Prostate gland (tissue), 2 donors: ENCODE measurements around the gene UPF2. TPM values are rescaled to one million over a fixed set of nuclear protein-coding genes. Genes with fewer than 3 reads are reported as not detected.

ENCODE experiments used
- DNase-seq: peaks from one replicate; pipeline ENCODE4 v3.0.0-alpha.2; 2019; ENCODE audit warnings: low spot score
- H3K27ac ChIP-seq, 2 donors: fragments of 200-600 bp; sonication (generic); 2 replicates each; pipeline ENCODE4 v1.5.1; 2017 to 2019
- H3K27me3 ChIP-seq: fragments of 200-600 bp; sonication (generic); replicated peaks from 2 replicates; pipeline ENCODE4 v1.5.1; 2019; ENCODE audit not compliant: insufficient read depth
- H3K36me3 ChIP-seq, 2 donors: fragments of 200-600 bp; sonication (generic); 1 replicate in 1 of 2; 2 replicates in 1 of 2; pipeline versions ENCODE4 v1.5.1 to v1.8.1; 2017 to 2019
- H3K4me1 ChIP-seq: fragments of 200-600 bp; sonication (generic); replicated peaks from 2 replicates; pipeline ENCODE4 v1.5.1; 2019
- H3K4me3 ChIP-seq, 2 donors: fragments of 200-600 bp; sonication (generic); 2 replicates each; pipeline ENCODE4 v1.5.1; 2017 to 2019
- H3K9me3 ChIP-seq: fragments of 200-600 bp; sonication (generic); 2 replicates; pipeline ENCODE4 v1.5.1; 2017
- POLR2A ChIP-seq: fragments of 450-650 bp; IDR thresholded peaks from one replicate; pipeline ENCODE4 v1.6.1; 2016; ENCODE audit warnings: antibody characterized with exemption, mild to moderate bottlenecking
- POLR2AphosphoS5 ChIP-seq: sonication (generic); formaldehyde crosslinking; IDR thresholded peaks from one replicate; pipeline ENCODE4 v1.6.1; 2017; ENCODE audit warnings: antibody characterized with exemption
- WGBS: methylation state at CpG from one replicate; pipeline ENCODE4 v1.1.5; 2018; 5-methylcytosine and 5-hydroxymethylcytosine counted together
- intact Hi-C: fragments of 100-400 bp; cut with DNase I; formaldehyde crosslinking; loops from one replicate; pipeline ENCODE4 v1.14.2; 2022
- total RNA-seq, 2 donors: library from RNA; depleted of rRNA; stranded (reverse); fragments of >200 nt; gene quantifications; one replicate each; pipeline ENCODE4 v1.1.0, GENCODE V29; 2016
- TF ChIP-seq, protein P1 (sequence below), 4 experiments: fragments of 200-600 bp in 2 of 4; fragments of 450-650 bp in 2 of 4; sonication (generic) in 2 of 4; IDR thresholded peaks; 1 replicate in 3 of 4; 2 replicates in 1 of 4; pipeline ENCODE4 v1.5.1; 2016 to 2019; ENCODE audit warnings: antibody characterized with exemption in 4 of 4, mild to moderate bottlenecking in 2 of 4, moderate library complexity in 2 of 4

UPF2 gene
- total RNA-seq, 2 donors from 2014 or later: 21.4 to 31.7 TPM

DNA sequence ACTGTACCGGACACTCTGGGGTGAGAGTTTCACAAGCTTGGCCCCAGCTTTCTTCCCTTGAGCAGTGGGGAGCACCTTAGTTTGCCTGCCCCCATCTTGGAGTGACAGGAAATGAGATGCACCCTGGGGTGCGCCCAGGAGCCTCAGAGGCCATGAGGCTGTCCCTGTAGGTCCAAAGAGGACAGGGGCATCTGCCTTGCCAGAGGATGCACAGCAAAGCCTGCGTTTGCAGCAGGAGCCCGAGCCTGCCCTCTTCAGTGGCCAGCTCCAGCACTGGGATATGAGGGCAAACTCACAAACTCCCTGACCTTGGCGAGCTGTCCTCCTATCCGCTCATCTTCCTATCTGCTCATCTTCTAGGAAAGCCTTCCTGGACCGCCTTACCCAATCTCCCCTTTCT is 140.0 kb downstream of the UPF2 start:
- Histone ChIP-seq H3K36me3 (no peaks in the 10 kb centered on the region), H3K4me3 (no peak overlapping the region), H3K27me3 (no peaks in the 10 kb centered on the region), H3K9me3 (no peaks in the 10 kb centered on the region), H3K27ac (no peak overlapping the region), H3K4me1 (no peaks in the 10 kb centered on the region)
- DNase-seq: no peak
- intact Hi-C loops: no loop called here
- 93% methylated on average over 7 of the region's 7 CpGs for WGBS
- TF ChIP-seq POLR2A (no peak), POLR2AphosphoS5 (no peak)
- TF ChIP-seq, protein P1, sequence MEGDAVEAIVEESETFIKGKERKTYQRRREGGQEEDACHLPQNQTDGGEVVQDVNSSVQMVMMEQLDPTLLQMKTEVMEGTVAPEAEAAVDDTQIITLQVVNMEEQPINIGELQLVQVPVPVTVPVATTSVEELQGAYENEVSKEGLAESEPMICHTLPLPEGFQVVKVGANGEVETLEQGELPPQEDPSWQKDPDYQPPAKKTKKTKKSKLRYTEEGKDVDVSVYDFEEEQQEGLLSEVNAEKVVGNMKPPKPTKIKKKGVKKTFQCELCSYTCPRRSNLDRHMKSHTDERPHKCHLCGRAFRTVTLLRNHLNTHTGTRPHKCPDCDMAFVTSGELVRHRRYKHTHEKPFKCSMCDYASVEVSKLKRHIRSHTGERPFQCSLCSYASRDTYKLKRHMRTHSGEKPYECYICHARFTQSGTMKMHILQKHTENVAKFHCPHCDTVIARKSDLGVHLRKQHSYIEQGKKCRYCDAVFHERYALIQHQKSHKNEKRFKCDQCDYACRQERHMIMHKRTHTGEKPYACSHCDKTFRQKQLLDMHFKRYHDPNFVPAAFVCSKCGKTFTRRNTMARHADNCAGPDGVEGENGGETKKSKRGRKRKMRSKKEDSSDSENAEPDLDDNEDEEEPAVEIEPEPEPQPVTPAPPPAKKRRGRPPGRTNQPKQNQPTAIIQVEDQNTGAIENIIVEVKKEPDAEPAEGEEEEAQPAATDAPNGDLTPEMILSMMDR (IDR thresholded peaks at IDR 0.05): no peak

DNA sequence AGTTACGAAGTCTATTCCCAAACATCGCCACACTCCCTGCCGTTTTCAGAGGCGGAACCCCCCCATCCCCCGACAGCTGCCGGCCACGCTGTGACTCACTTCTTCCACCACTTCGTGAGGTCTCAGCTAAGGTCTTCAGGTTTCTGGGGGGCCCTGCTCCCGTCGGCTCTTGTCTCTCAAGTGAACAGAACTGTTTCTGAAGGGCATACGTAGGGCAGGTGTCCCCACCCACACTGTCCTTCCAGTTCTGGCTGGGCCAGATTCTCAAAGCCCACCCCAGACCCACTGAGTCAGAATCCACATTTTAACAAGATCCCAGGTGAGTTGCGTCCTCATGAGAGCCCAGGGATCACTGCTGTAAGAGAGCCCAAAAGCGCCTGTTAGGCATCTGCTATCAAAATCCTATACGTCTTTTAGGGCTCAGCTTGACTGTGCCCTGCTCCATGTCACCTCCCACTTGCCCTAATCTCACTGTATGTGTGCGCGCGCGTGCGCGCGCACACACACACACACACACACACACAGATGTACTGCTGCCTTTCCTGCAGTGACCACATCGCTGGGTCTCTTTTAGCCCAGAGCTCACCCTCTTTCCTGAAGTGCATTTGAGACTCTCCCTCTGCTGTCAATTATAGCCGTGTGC is 140.7 kb downstream of the UPF2 start:
- Histone ChIP-seq H3K27me3 (no peaks in the 10 kb centered on the region), H3K27ac (no peak overlapping the region), H3K4me1 (no peaks in the 10 kb centered on the region), H3K36me3 (no peaks in the 10 kb centered on the region), H3K9me3 (no peaks in the 10 kb centered on the region), H3K4me3 (no peak overlapping the region)
- TF ChIP-seq POLR2A (no peak), POLR2AphosphoS5 (no peak)
- TF ChIP-seq, protein P1 (IDR thresholded peaks at IDR 0.05): no peak
- no peak for DNase-seq
- intact Hi-C loops: no loop called here
- WGBS: 84% methylated on average over 23 of the region's 23 CpGs

DNA sequence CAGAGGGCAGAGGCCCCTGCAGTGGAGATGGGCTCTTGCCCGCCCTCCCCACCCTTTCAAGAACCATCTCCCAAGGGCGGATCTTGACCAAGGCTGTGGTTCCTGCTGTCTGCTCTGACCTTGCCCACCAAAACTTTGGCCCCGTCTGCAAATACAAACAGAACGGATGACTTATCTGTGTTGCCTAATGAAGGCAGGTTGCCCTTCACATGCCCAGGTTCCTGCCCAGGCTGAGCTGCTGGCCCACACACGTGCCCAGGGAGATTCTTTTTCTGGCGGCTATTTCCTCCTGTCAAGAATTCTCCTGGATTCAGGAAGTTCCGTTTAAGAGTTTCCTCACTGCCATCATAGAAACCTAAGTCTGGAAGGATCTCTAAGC is 141.2 kb downstream of the UPF2 start:
- Histone ChIP-seq H3K9me3 (no peaks in the 10 kb centered on the region), H3K36me3 (no peaks in the 10 kb centered on the region), H3K27me3 (no peaks in the 10 kb centered on the region), H3K27ac (no peak overlapping the region), H3K4me1 (no peaks in the 10 kb centered on the region), H3K4me3 (no peak overlapping the region)
- 67% methylated on average over 7 of the region's 7 CpGs for WGBS
- DNase-seq: no peak
- intact Hi-C loops: no loop called here
- TF ChIP-seq POLR2A (no peak), POLR2AphosphoS5 (no peak)
- TF ChIP-seq, protein P1 (IDR thresholded peaks at IDR 0.05): no peak

DNA sequence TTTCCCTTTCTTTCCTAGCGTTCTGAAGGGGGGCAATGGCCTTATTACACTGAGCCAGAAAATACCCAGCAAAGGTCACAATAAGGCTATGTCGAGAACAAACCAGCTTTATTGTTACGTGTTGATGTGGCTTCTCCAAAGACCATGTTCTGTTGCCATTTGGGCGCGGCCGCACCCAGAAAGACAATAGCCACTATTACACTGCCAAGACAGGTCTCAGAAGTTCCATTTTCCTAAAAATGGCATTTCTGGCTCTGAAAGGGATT is 141.6 kb downstream of the UPF2 start:
- no peaks in the 10 kb centered on the region for H3K36me3 ChIP-seq
- H3K27ac ChIP-seq: no peak overlapping the region
- no peaks in the 10 kb centered on the region for H3K4me1 ChIP-seq
- DNase-seq: no peak
- no peak overlapping the region for H3K4me3 ChIP-seq
- 91% methylated on average over 6 of the region's 6 CpGs for WGBS
- TF ChIP-seq, protein P1 (IDR thresholded peaks at IDR 0.05): no peak
- TF ChIP-seq POLR2A: no peak
- no peak for TF ChIP-seq POLR2AphosphoS5
- H3K27me3 ChIP-seq: no peaks in the 10 kb centered on the region
- intact Hi-C loops: no loop called here
- no peaks in the 10 kb centered on the region for H3K9me3 ChIP-seq

DNA sequence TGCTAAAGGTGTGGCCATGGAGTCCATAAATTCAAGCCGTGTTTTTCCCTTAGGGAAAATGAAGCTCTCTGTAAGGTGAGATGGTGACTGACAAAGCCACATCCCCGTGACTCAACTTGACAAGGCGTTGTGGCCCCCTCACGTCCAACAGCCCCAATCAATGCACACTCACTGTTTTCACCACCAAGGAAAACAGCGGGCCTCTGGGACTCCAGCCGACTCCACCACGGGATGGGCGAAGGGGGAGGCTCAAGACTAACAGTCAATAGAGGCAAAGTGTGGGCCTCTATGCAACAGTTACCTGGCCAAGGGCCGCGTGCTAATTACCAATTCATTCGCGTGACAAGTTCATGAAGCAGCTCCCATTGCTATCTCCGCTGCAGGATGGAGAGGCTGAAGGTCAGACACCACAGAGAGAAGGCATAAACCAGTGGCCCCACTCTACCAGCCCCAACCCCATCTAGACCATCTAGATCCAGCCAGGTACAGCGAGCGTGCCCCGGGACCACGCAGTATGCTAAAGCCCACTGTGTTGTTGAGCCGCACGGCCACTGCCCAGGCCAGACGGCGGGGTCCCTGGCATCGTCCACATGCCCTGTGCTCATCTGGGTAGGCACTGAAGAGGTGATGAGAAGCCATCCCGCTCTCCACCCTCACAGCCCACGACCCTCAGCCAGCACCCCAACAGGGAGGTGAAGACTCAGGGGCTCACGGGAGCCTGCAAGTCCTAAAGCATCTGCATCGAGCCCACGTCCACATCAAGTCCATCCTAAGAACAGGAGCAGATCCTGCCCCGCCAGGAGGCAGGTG is 143.3 kb downstream of the UPF2 start:
- H3K27ac ChIP-seq: no peak overlapping the region
- H3K27me3 ChIP-seq: no peaks in the 10 kb centered on the region
- intact Hi-C loops: no loop called here

More for the DNA sequence above, 143.3 kb downstream of the UPF2 start:
- no peaks in the 10 kb centered on the region for H3K4me1 ChIP-seq
- H3K4me3 ChIP-seq: no peak overlapping the region
- no peaks in the 10 kb centered on the region for H3K9me3 ChIP-seq
- no peak for DNase-seq
- H3K36me3 ChIP-seq: no peaks in the 10 kb centered on the region
- WGBS: 93% methylated on average over 28 of the region's 28 CpGs
- TF ChIP-seq POLR2AphosphoS5 (no peak), POLR2A (no peak)
- TF ChIP-seq, protein P1 (IDR thresholded peaks at IDR 0.05): no peak
